A673 (cell line): ENCODE results near the gene EMID1.

Source experiments
- CTCF ChIP-seq: fragments of 300-800, 200-600 bp; sonication (generic); conservative IDR thresholded peaks from 2 replicates; pipeline ENCODE4 v1.5.1; 2017; ENCODE audit warnings: low read depth, mild to moderate bottlenecking, antibody characterized with exemption, low read length, moderate library complexity, mixed read lengths
- EZH2 ChIP-seq: fragments of 200-600 bp; sonication (generic); IDR thresholded peaks from 2 replicates; pipeline ENCODE4 v1.6.1; 2017; ENCODE audit warnings: borderline replicate concordance, low read depth, mild to moderate bottlenecking, mixed read lengths, antibody characterized with exemption, low read length; ENCODE audit not compliant: poor library complexity, severe bottlenecking

DNA sequence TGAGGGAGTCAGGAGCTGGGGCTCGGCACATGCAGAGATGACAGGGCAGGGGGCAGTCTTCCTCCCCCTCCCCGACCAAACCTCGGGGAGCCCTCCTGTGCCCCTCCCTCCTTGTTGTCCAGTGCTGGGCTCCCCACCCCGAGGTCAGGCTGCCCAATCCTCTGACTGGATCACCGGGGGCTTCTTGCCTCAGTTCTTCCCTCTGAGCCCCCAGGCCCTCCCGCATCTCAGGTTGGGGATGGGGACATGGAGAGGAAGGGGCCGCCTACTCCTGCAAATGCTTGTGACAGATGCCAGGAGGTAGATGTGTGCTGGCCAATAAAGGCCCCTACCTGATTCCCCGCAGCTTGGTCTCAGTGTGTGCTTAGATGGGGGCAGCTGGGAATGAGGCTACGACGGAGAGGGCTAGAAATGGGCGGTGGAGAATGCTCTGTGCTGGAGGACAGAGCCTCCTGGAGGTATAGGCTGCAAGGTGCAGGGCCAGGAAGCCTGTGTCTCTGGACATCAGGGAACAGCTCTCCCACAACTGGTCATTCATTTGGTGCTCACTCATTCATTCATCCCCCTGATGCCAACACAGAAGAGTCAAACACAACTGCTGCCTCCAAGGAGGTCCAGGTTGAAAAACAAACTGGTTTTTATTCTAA lies 53.7 kb downstream of the EMID1 start:
- TF ChIP-seq EZH2: no peak
- 0 out of 2 replicates have a peak, but pooled peaks have one; percentile 11 for TF ChIP-seq CTCF
